Neural crest cell (in vitro differentiated cells): Measurements from ENCODE around the gene HMG20A. TPM values are rescaled to one million over a fixed set of nuclear protein-coding genes. Genes with fewer than 3 reads are reported as not detected.

Experiments
- DNase-seq: peaks from one replicate; pipeline ENCODE4 v3.0.0; 2021; ENCODE audit warnings: low read depth, mixed read lengths, low spot score
- H3K27ac Mint-ChIP-seq: one replicate; pipeline ENCODE4 v1.8.0; 2021; ENCODE audit warnings: mild to moderate bottlenecking, mixed read lengths; ENCODE audit not compliant: unreplicated experiment
- H3K27me3 Mint-ChIP-seq: 2 replicates; pipeline ENCODE4 v1.8.0; 2021; ENCODE audit warnings: low read depth, mild to moderate bottlenecking, mixed read lengths
- H3K36me3 Mint-ChIP-seq: 2 replicates; pipeline ENCODE4 v1.8.0; 2021; ENCODE audit warnings: low read depth, mild to moderate bottlenecking, mixed read lengths
- H3K4me1 Mint-ChIP-seq: 2 replicates; pipeline ENCODE4 v1.8.0; 2021; ENCODE audit warnings: mixed read lengths
- H3K4me3 Mint-ChIP-seq: one replicate; pipeline ENCODE4 v1.8.0; 2021; ENCODE audit warnings: mild to moderate bottlenecking, mixed read lengths
- H3K9me3 Mint-ChIP-seq: 2 replicates; pipeline ENCODE4 v1.8.0; 2021; ENCODE audit warnings: mixed read lengths
- CTCF ChIP-seq: fragments of 200-600 bp; sonication (generic); conservative IDR thresholded peaks from 2 replicates; pipeline ENCODE4 v1.5.0; 2021; ENCODE audit warnings: antibody characterized with exemption, mild to moderate bottlenecking
- total RNA-seq: library from RNA; stranded (reverse); gene quantifications from 2 replicates; pipeline ENCODE4 v1.2.1, GENCODE V29; 2021

HMG20A gene
- total RNA-seq, 1 donor from 2014 or later = 67.2 TPM

DNA sequence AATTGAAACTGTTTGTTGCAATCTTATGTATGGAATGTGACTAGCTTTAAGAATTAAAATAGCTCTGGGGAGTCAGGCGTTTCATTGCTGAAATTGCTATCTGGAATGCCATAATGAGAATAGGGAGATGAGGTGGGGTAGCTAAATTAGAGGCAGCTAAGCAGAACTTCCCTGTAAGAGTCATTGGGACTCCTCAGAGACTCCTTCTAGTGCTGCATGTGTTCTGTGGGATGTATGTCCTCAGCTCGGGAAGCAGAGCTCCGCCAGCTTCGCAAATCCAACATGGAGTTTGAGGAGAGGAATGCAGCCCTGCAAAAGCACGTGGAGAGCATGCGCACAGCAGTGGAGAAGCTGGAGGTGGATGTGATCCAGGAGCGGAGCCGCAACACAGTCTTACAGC, 57.4 kb downstream of the HMG20A start:
- no peak for DNase-seq
- no peak for TF ChIP-seq CTCF
- no peaks in the 10 kb centered on the region for H3K27me3 Mint-ChIP-seq
- H3K4me1 Mint-ChIP-seq = peaks cover 5% of the 10 kb centered on the region
- no peak overlapping the region for H3K4me3 Mint-ChIP-seq
- no peak overlapping the region for H3K27ac Mint-ChIP-seq
- H3K36me3 Mint-ChIP-seq = peaks cover 7% of the 10 kb centered on the region
- no peaks in the 10 kb centered on the region for H3K9me3 Mint-ChIP-seq

DNA sequence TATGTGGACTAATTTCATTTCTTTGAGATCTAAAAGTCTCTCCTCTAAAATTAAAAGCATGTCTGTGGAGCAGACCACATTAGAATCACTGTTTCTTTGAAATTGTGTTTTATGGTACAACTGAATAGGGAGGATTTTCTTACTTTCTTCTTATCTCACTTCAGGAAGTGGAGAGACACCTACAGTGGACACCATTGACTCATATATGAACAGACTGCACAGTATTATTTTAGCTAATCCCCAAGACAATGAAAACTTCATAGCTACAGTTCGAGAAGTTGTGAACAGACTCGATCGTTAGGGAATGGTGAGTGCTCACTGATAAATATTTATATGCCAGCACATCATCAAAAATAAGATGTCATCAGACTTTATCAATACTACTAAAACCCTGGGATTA, 58.3 kb downstream of the HMG20A start:
- Mint-ChIP-seq H3K4me1 (peaks cover 5% of the 10 kb centered on the region), H3K27me3 (no peaks in the 10 kb centered on the region)

GRCh38 chr15:77480859-77481633, 60.4 kb downstream of the HMG20A start:
- Mint-ChIP-seq H3K36me3 (peaks cover 11% of the 10 kb centered on the region), H3K4me1 (peaks cover 5% of the 10 kb centered on the region), H3K9me3 (no peaks in the 10 kb centered on the region), H3K27me3 (no peaks in the 10 kb centered on the region), H3K27ac (no peak overlapping the region), H3K4me3 (no peak overlapping the region)
- no peak for TF ChIP-seq CTCF
- no peak for DNase-seq

More for the DNA sequence above, 58.3 kb downstream of the HMG20A start:
- H3K4me3 Mint-ChIP-seq = no peak overlapping the region
- no peak for DNase-seq
- H3K36me3 Mint-ChIP-seq = peaks cover 7% of the 10 kb centered on the region
- H3K27ac Mint-ChIP-seq = no peak overlapping the region
- H3K9me3 Mint-ChIP-seq = no peaks in the 10 kb centered on the region
- TF ChIP-seq CTCF = no peak

DNA sequence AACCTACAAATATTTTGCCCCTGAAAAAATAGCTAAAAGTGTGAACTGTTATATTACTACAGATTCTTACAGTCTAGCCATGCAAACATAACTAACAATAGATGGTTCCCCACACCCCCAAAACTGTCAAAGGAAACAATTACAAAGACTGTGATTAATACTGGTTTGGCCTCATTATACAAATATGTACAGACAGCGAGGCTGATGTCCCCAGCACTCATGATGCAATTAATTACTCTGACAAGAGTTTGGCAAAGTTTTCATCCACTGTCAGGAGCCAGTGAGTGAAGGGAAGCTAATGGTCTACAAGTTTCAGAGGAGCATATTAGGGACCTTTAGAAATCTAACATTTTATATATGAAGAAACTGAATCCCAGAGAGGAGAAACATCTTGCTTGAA, 61.0 kb downstream of the HMG20A start:
- H3K9me3 Mint-ChIP-seq = no peaks in the 10 kb centered on the region
- no peak for DNase-seq
- peaks cover 11% of the 10 kb centered on the region for H3K36me3 Mint-ChIP-seq
- TF ChIP-seq CTCF = no peak
- H3K27ac Mint-ChIP-seq = no peak overlapping the region
- H3K4me3 Mint-ChIP-seq = no peak overlapping the region
- H3K4me1 Mint-ChIP-seq = peaks cover 5% of the 10 kb centered on the region
- H3K27me3 Mint-ChIP-seq = no peaks in the 10 kb centered on the region

- H3K9me3 Mint-ChIP-seq = no peaks in the 10 kb centered on the region
- peaks cover 7% of the 10 kb centered on the region for H3K36me3 Mint-ChIP-seq
- H3K27me3 Mint-ChIP-seq = no peaks in the 10 kb centered on the region
- H3K4me1 Mint-ChIP-seq = no peaks in the 10 kb centered on the region
- TF ChIP-seq CTCF = no peak
- H3K27ac Mint-ChIP-seq = no peak overlapping the region
- DNase-seq = no peak
- no peak overlapping the region for H3K4me3 Mint-ChIP-seq
Measured at GRCh38 chr15:77482570-77482969, 61.9 kb downstream of the HMG20A start.
